ELF-1 (cell line): ENCODE measurements around the gene CDH13.

Experiments used
- DNase-seq: peaks from one replicate; pipeline ENCODE4 v3.0.0-alpha.2; 2016; ENCODE audit warnings: low read depth, low spot score

CDH13 gene

GRCh38 chr16:83830091-83830768, 1203.5 kb downstream of the CDH13 start:
- DNase-seq = no peak

GRCh38 chr16:83830769-83831455, 1204.1 kb downstream of the CDH13 start:
- DNase-seq = no peak

- DNase-seq = no peak
These were observed 1204.8 kb downstream of the CDH13 start for GRCh38 chr16:83831456-83831987.

- no peak for DNase-seq
These were observed 1207.2 kb downstream of the CDH13 start for GRCh38 chr16:83833921-83834320.

DNA sequence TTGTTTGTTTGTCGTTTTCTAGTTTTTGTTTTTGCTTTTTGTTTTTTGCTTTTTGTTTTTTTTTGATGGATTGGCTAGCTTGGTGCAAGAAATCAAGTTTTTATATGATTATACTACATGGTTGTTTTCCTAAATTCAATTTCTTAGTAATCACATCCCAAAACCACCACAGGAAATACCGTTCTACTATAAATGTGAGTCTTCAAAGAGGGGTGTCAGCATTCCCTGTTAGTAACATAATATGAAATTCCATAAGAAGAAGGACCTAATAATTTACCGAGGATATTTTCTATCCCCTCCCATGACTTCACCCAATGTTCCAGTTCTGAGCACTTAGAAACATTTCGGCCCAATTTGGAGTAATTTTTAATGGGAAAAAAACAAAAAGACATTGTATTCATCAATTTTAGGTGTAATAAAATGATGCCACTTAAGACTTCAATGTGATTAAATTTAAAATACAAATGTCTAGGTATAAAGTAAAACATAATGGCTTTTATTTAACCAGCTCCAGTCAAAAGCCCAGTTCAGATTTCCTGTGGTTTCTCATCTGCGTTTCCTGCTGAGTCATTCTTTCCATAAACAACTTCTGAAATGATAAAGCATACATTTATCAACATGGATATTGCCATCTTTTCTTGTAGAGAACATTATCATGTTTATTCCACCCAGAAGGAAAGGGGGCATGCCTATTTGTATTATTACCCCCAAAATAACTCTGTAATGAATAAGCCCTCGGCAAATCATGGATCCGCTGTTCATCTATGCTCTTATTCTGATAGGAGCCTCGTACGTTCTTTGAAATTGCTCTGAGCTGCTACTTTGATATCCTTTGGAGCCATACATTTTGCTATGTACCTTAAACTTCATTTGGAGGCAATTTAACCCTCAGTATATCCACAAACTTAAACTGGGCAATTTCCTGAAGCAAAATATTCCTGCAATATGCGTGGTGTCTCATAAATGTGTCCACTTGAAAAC, 1209.1 kb downstream of the CDH13 start:
- no peak for DNase-seq

DNA sequence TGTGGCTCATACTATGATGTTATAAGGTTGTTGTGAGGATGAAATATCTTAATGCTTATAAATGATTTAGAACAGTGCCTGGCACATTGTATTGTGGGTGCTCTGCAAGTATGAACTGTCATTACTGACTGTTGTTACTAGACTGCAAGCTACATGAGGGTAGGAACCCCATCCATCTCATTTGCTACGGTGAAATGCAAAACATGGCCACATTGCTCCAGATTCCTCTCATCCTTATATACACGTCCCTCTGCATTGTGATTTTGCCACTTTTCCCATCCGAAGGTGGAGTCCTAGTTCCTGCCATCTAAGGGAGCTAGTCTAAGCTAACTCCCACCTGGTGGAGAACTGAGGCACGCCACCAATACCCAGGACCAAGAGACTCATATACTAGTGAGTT, 1210.8 kb downstream of the CDH13 start:
- no peak for DNase-seq

DNA sequence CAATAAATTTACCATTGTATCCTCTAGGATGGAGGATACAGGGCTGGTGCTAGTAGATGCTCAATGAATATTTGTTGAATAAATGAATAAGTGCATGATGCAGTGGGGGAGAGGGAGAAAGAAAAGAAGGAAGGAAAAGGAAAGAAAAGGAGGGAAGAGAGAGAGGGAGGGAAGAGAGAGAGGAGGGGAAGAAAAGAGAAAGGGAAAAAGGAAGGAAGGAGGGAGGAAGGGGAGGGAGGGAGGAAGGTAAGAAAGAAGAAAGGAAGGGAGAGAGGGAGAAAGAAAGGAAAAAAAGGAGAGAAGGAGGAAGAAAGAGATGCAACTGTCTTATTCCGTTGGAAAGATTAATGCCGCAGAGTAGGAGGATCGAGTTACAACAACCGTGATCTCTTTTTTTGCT, 1211.4 kb downstream of the CDH13 start:
- no peak for DNase-seq

GRCh38 chr16:83839561-83839960, 1212.8 kb downstream of the CDH13 start:
- no peak for DNase-seq

- DNase-seq = no peak
These were observed 1213.4 kb downstream of the CDH13 start for GRCh38 chr16:83840060-83840617.

DNA sequence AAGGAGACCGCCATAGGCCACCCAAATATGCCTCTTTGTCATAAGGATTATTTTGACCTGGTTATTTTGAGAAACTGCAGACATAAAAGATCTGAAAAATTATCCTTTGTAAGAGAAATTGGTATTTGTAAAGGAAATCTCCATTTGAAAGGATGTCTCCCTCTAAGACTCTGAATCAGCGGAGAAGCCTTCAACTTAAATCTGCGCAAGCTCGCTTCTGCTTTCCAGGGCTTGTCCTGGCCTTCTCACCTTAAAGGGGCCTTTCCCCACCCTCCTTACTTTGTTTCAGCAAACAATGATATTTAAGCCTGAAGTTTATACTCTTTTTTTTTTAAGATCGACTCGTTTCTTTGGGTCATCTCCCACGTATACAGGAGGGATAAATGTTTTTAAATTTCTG, 1215.5 kb downstream of the CDH13 start:
- DNase-seq = no peak

GRCh38 chr16:83842756-83843507, 1216.2 kb downstream of the CDH13 start:
- no peak for DNase-seq

DNA sequence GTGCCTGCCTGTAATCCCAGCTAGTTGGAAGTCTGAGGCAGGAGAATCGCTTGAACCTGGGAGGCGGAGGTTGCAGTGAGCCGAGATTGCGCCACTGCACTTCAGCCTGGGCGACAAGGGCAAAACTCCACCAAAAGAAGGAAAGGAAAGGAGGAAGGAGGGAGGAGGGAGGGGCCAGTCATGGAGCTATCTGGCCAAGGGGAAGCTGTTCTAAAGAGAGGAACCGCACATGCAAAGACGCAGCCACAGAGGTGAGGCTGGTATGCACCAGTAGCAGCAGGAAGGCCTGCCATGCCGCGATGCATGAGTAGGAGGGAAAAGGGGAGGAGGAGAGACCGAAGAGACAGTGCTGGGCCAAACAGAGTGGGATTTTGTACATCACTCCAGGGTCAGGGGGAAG, 1216.9 kb downstream of the CDH13 start:
- no peak for DNase-seq

GRCh38 chr16:83845263-83845662, 1218.5 kb downstream of the CDH13 start:
- DNase-seq = no peak

- no peak for DNase-seq
These were observed 1220.8 kb downstream of the CDH13 start for GRCh38 chr16:83847371-83848225.

DNA sequence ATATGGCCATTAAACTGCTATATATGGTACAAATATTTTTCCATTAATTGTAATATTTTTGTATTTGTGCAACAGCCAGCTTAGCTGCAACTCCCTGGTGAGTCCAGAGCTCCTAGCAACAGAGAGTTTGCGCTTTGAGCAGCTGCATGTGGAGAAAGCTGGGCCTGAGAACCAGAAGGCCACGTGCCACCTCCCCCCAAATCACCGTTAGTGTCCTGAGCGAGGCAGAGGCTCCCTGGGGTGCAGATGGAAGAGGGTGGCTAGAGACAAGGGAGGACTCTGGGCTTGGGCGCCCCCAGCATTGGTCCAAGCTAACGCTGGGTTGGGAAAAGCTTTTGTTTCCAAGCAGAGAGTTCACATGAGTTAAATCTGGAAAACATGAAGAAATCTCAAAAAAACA, 1222.7 kb downstream of the CDH13 start:
- DNase-seq = no peak
